Neutrophil (primary cell): ENCODE measurements around the gene RIPPLY2.

Experiments
- H3K27ac ChIP-seq: fragments of 200-600 bp; sonication (generic); 2 replicates; pipeline ENCODE4 v1.5.1; 2016; ENCODE audit warnings: mild to moderate bottlenecking, moderate library complexity
- H3K27me3 ChIP-seq: fragments of 200-600 bp; sonication (generic); 2 replicates; pipeline ENCODE4 v1.6.0; 2016; ENCODE audit warnings: mild to moderate bottlenecking
- H3K36me3 ChIP-seq: fragments of 200-600 bp; sonication (generic); 2 replicates; pipeline ENCODE4 v1.5.1; 2017
- H3K4me1 ChIP-seq, 2 experiments: fragments of 200-600 bp in 1 of 2; sonication (generic) in 1 of 2; 1 replicate in 1 of 2; 2 replicates in 1 of 2; pipeline versions ENCODE4 v1.5.1 to v1.6.1; 2013 to 2016; ENCODE audit warnings: low read depth in 1 of 2, low read length in 1 of 2, mild to moderate bottlenecking in 1 of 2, moderate library complexity in 1 of 2; ENCODE audit not compliant: control insufficient read depth in 1 of 2, insufficient read depth in 1 of 2
- H3K4me3 ChIP-seq, 2 experiments: fragments of 200-600 bp in 1 of 2; sonication (generic) in 1 of 2; 1 replicate in 1 of 2; 2 replicates in 1 of 2; pipeline ENCODE4 v1.5.1; 2013 to 2016; ENCODE audit warnings: low read depth in 1 of 2, low read length in 1 of 2, mild to moderate bottlenecking in 1 of 2, moderate library complexity in 1 of 2
- H3K9me3 ChIP-seq: fragments of 200-600 bp; sonication (generic); 2 replicates; pipeline ENCODE4 v1.5.1; 2016
- CTCF ChIP-seq: fragments of 200-600 bp; sonication (generic); IDR thresholded peaks from 2 replicates; pipeline ENCODE4 v1.5.1; 2016; ENCODE audit warnings: antibody characterized with exemption

RIPPLY2 gene

GRCh38 chr6:83879746-83880145, 26.6 kb downstream of the RIPPLY2 start:
- Histone ChIP-seq H3K9me3 (no peaks in the 10 kb centered on the region), H3K36me3 (peaks cover 13% of the 10 kb centered on the region), H3K27ac (no peak overlapping the region), H3K4me3 (no peak overlapping the region), H3K4me1 (peaks cover 0 to 11% of the 10 kb centered on the region in 2 experiments), H3K27me3 (no peaks in the 10 kb centered on the region)
- TF ChIP-seq CTCF = no peak

- peaks cover 7% of the 10 kb centered on the region for H3K36me3 ChIP-seq
- no peak overlapping the region for H3K4me3 ChIP-seq
- H3K27me3 ChIP-seq = no peaks in the 10 kb centered on the region
- peaks cover 0 to 6% of the 10 kb centered on the region in 2 experiments for H3K4me1 ChIP-seq
- TF ChIP-seq CTCF = no peak
- H3K9me3 ChIP-seq = no peaks in the 10 kb centered on the region
- H3K27ac ChIP-seq = no peak overlapping the region
These were observed 30.1 kb downstream of the RIPPLY2 start for GRCh38 chr6:83883240-83883639.

GRCh38 chr6:83884523-83884922, 31.4 kb downstream of the RIPPLY2 start:
- no peaks in the 10 kb centered on the region for H3K27me3 ChIP-seq
- TF ChIP-seq CTCF = peak; percentile 44
- H3K4me3 ChIP-seq = no peak overlapping the region
- H3K36me3 ChIP-seq = peaks cover 7% of the 10 kb centered on the region
- no peak overlapping the region for H3K27ac ChIP-seq
- peaks cover 0 to 6% of the 10 kb centered on the region in 2 experiments for H3K4me1 ChIP-seq
- no peaks in the 10 kb centered on the region for H3K9me3 ChIP-seq

GRCh38 chr6:83885984-83886383, 32.8 kb downstream of the RIPPLY2 start:
- Histone ChIP-seq H3K9me3 (no peaks in the 10 kb centered on the region), H3K27ac (no peak overlapping the region), H3K36me3 (peaks cover 14% of the 10 kb centered on the region), H3K27me3 (no peaks in the 10 kb centered on the region), H3K4me3 (no peak overlapping the region), H3K4me1 (peaks cover 0 to 6% of the 10 kb centered on the region in 2 experiments)
- no peak for TF ChIP-seq CTCF

DNA sequence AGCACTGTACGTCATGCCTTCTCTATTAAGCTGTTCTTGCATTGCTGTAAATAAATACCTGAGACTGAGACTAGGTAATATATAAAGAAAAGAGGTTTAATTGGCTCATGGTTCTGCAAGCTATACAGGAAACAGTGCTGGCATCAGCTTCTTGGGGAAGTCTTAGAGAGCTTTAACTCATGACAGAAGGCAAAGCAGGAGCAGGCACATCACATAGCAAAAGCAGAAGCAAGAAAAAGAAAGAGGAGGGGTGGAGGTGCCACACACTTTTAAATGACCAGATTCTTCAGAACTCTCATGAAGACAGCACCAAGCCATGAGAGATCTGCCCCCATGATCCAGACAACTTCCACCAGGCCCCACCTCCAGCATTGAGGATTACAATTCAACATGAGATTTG, 36.5 kb downstream of the RIPPLY2 start:
- TF ChIP-seq CTCF = no peak
- peaks cover 21% of the 10 kb centered on the region for H3K36me3 ChIP-seq
- peaks cover 0 to under 1% of the 10 kb centered on the region in 2 experiments for H3K4me1 ChIP-seq
- no peak overlapping the region for H3K27ac ChIP-seq
- no peaks in the 10 kb centered on the region for H3K9me3 ChIP-seq
- no peaks in the 10 kb centered on the region for H3K27me3 ChIP-seq
- H3K4me3 ChIP-seq = no peak overlapping the region

DNA sequence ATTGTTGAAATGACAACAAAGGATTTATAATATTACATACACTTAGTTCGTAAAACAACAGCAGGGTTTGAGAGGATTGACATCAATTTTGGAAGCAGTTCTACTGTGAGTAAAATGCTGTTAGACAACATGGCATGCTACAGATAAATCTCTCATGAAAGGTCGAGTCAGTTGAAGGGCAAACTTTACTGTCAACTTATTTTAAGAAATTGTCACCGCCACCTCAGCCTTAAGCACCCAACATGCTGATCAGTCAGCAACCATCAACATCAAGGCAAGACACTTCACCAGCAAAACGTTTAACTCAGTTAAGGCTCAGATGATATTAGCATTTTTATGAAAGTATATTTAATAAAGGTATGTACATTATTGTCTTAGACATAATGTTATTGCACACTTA, 37.4 kb downstream of the RIPPLY2 start:
- Histone ChIP-seq H3K27me3 (no peaks in the 10 kb centered on the region), H3K4me3 (no peak overlapping the region), H3K36me3 (peaks cover 29% of the 10 kb centered on the region), H3K9me3 (no peaks in the 10 kb centered on the region), H3K27ac (peak overlapping the region; percentile 11), H3K4me1 (no peaks in the 10 kb centered on the region)
- TF ChIP-seq CTCF = no peak
